NCI-H2227 (cell line): ENCODE measurements around the gene WASF3.
"Not testable (repeated sequence)": the region's sequence is repeated elsewhere in the genome, so short reads cannot be mapped to it uniquely, and the experiment has no call there.

Source experiments
- DNase-seq: peaks from one replicate; lab custom pipeline; 2025; ENCODE audit not compliant: unreplicated experiment; lab: John Stamatoyannopoulos, UW

Gene WASF3

DNA sequence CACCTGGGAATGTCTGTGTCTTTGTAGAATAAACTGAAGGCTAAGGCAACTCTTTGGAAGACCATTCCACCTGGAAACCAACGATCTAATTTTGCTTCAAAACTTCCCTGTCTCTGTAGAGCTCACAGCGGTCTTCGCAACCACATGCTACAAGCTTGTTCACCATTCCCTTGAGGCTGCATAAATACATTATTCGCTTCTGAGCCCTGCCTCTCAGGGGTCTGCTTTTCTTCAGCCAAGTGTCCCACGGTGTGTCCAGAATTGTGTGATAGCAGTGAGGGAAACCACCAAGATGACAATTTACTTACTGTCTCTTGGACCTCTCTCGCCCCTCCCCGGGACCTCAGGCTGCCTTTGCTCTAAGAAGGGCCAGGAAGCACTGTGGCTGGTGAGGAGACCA lies 152.0 kb downstream of the WASF3 start:
- DNase-seq = no peak

DNA sequence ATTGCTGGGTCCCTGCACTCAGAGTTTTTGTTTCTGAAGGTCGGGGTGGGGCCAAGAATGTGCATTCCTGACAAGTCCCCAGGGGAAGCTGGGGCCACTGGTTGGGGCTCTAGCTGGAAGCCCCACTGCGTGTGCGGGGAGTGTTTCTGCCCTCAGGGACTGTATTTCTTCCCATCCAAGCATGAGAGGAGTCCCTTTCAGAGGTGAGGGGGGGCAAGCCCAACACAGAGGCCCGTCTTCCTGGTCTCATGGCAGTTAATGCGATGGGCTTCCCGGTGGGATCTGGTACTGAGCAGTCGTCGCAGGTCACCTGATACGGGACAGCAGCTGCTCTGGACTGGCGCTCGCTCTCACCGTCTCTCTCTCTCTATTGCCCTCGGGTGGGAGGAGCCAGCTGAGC lies 152.7 kb downstream of the WASF3 start:
- no peak for DNase-seq

DNA sequence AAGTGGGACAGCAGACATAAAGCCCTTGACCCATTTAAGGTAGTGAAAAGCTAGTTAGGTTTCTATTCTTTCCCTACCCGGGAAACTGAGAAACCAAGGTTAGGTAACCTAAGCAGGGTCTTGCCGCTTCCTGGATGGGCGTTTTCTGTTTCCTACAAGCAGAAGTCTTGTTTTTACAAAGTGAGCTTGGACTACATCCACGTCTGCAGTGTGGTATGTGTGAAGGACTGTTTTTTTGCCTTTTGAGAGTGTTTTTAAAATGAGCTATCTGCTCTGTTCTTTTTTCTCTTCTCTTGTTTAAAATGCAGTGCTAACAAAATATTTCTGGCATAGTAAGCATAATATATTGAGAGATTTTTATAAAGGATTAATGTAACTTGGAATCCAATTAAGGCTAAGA lies 153.7 kb downstream of the WASF3 start:
- DNase-seq = no peak

DNA sequence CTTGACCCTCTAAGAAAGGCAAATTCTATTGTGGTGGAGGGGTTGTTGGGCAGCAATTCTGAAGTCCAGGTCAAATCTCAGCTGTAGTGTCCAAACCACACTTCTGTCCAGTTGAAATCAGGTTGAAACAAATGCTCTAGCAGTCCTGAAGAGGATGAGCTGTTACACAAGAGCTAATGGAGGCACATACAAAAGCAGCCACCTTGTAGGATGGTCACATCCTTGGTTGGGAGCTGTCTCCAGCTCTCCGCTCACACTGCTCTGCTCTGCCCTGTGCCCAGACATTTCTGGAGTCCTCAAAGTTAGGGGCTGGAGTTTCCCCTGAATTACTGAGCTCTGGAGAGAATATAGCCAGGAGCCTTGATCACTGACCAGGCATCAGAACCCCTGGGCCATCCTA lies 155.9 kb downstream of the WASF3 start:
- no peak for DNase-seq

DNA sequence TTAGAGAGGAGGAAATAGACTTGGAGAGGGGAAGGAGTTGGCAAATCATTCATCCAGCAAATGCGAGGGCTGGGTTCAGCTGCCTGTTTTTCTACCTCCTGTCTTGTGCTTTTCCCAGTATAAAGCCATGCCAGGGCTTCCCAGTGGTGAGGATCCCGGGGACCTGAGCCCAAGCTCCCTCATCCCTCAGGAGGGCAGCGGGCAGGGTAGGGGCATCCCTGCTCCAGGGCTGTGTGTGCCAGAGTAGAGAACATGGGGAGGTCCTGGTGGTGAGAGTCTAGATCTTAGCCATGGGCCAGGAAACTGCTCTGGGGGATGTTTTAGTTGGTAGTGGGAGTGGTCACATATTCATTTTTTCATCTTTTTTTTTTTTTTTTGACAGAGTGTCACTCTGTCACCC lies 159.5 kb downstream of the WASF3 start:
- no peak for DNase-seq

DNA sequence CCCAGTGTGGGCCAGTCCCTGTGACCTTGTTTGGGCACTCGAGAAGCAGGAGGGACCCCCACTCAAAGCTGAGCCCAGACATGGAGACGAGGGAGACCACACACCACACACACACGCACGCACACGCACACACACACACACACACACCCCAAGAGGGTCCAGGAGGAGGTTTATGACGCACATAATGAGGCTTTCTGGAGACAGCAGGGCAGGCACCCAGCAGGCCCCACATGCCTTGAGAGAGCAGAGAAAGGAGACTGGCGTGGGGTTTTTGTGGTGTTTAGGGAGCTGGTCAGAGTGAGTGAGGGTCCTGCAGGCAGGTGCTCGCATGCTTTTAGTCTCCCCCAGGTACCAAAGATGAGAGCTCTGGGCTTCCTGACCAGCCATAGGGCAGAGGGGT lies 160.7 kb downstream of the WASF3 start:
- no peak for DNase-seq

DNA sequence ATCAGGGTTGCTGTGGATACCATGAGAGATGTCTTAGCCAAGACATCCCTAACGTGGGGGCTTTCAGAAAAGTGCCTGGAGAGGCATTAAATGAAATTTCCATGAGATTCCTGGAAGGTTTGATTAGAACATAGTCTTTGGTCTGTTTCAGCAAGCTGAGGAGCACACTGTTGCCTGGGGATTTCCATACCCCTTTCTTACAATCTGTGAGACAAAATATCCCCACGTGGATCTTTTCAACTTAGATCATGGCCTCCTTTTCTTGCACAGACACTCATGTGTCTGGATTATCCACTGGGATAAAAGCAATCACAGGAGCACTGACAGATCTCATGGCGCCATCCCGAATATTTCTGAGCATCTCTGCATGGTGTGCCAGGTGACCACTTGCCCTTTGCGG lies 161.4 kb downstream of the WASF3 start:
- no peak for DNase-seq

DNA sequence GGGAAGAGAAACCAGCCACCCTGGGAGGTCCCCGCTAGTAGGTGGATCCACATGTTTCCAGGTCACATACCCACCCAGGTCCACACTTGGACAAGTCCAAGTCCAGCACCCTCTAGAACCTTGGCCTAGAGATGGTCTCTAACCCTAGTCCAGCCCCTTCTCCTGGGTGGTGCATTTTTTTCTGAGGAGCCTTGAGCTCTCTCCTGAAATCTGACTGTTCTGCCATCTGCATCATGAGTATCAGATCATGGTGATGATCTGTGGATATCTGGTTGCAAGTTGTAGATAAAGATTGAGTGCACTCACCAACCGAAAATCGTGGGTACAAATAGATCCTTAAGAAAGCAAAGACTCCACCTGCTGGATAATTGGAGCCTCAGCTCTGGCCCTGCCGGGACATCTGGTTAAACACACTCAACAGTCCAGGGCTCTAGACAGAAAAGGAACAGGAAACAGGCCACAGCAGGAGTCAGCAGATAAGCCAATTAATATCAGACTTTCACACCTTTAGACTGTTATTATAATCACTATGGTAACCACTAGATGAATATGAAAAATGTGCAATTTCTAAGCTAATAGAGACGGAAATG lies 162.0 kb downstream of the WASF3 start:
- DNase-seq = peak; percentile 33

DNA sequence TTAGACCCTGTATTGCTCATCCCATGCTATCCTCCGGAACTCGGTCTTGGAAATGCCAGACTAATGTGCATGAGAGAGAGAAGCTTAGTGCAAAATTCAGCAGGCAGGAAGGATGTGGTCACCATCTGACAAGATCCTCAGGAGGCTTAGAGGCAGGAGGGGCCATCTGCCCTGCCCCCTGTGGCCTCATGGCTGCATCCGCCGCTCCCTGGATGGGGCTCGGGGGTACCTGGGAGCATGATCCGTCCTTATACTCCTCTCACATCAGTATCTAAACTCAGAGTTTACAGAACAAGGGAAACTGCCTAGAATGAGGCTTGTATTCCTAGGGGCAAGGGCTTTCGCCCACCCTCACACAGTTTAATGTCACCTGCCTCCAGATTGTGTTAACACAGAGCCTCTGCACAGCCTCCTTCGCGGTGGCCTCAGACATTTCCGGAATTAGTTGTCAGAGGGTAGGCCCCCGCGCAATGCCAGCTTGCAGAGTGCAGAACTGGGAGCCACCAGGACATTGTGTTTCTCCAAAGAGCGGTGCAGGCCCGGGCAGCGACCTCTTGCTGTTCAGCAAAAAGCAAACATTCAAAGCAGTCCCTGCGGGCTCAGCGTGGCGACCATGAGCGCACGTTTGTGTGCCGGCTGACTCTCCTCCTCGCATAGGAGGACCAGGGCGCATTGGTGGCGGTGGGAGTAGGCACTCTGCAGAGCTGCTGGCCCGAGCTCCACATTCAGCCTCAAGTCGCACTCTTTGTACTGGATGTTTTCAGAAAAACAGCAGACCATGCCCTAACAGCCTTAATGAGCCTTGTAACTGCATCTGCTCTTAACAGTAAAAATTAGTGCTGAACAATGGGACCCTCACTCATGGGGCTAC lies 164.0 kb downstream of the WASF3 start:
- DNase-seq = peak; percentile 38

DNA sequence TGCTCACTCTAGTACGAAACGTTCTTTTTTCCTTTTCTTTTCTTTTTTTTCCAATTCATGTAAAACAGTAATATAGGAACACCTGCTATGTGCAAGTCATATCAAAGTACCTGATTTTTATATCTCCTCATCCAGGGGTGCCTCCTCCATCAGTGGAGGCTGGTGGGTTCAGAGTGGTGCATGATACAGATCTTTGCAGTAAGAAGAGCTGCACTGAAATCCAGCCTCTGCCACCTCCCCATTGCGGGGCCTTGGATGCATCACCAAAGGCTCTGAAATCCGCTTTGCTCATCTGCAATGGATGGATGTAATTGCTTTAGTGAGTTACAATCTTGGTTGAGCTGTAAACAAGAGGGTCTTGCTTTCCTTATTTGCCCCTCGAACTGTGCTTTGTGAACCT lies 164.8 kb downstream of the WASF3 start:
- no peak for DNase-seq

DNA sequence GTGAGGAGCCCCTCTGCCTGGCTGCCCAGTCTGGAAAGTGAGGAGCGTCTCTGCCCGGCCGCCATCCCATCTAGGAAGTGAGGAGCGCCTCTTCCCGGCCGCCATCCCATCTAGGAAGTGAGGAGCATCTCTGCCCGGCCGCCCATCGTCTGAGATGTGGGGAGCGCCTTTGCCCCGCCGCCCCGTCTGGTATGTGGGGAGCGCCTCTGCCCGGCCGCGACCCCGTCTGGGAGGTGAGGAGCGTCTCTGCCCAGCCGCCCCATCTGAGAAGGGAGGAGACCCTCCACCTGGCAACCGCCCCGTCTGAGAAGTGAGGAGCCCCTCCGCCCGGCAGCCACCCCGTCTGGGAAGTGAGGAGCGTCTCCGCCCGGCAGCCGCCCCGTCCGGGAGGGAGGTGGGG lies 166.1 kb downstream of the WASF3 start:
- DNase-seq = not testable (repeated sequence)

DNA sequence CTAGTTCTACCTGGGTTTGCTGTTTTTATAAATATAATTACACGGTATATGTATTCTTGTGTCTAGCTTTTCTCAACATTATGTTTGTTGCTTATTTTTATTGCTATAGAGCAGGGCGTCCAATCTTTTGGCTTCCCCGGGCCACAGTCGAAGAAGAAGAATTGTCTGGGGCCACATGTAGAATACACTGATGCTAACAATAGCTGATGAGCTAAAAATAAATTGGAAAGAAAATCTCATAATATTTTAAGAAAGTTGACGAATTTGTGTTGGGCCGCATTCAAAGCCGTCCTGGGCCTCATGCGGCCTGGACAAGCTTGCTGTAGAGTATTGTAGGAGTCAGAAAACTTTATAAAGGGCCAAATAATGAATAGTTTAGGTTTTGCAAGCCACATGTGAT lies 169.2 kb downstream of the WASF3 start:
- DNase-seq = no peak

DNA sequence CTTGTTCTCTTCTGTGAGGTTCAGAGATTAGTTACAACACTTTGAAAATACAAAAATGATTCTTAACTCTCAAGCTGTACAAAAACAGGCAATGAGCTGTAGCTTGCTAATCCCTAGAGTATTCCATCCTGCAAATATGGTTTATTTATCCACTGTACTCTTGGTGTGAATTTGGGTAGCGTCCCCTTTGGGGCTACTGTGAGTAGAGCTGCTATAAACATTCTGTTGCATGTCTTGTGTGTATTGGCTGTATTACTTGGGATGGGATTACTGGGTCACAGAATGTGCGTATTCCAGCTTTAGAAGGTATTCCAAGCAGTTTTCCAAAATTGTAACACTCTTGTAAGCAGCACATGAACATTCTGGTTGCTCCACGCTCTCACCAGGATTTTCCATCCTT lies 169.6 kb downstream of the WASF3 start:
- no peak for DNase-seq

DNA sequence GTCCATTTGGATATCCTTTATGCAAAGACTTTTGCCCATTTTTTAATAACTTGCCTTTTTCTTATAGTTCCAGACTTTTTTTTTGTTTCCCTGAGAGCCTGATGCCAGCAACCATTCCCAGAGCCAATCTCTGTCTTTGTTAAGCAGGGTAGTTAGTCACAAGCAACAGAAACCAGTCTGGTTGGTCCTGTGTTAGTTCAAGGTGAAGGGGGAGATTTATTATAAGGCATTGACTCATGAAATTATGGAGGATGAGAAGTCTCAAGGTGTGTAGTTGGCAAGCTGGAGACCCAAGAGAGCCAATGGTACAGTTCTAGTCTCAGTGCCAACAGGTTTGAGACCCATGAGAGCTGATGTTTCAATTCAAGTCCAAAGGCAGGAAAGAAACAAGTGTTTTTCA lies 170.2 kb downstream of the WASF3 start:
- no peak for DNase-seq

DNA sequence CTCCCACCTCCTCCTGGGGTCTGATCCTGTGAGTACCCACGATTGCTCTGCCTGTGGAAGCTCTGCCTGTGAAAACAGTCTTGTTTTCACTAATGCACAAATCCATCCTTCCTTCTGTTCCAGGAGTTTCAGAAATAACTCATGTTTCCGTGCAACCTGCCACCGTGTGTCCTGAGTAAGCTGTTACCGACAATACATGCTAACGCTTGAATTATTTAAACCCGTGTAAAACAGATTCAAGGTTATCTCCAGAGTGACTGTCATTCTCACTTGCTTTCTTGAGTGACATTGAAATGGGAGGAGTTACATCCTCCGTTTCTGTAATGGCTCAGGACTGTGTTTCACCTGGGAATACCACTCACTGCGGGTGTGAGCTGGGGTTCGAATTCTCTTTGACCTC lies 178.2 kb downstream of the WASF3 start:
- DNase-seq = no peak
